HFFc6 (cell line): ENCODE data around the gene NAA20. TPM values are rescaled to one million over a fixed set of nuclear protein-coding genes. Genes with fewer than 3 reads are reported as not detected.

ENCODE experiments used
- DNase-seq: peaks from one replicate; pipeline ENCODE4 v3.0.0-alpha.2; 2018
- H3K27ac Mint-ChIP-seq: 2 replicates; pipeline ENCODE4 v1.8.0; 2020; ENCODE audit warnings: mild to moderate bottlenecking, mixed read lengths
- H3K27me3 Mint-ChIP-seq: 2 replicates; pipeline ENCODE4 v1.8.0; 2021; ENCODE audit warnings: mild to moderate bottlenecking, moderate library complexity, mixed read lengths; ENCODE audit not compliant: insufficient read depth
- H3K36me3 Mint-ChIP-seq: 2 replicates; pipeline ENCODE4 v1.8.0; 2021; ENCODE audit warnings: low read depth, mixed read lengths
- H3K4me1 Mint-ChIP-seq: 2 replicates; pipeline ENCODE4 v1.8.0; 2020; ENCODE audit warnings: low read depth, mixed read lengths
- H3K4me3 Mint-ChIP-seq: 2 replicates; pipeline ENCODE4 v1.8.0; 2020; ENCODE audit warnings: mild to moderate bottlenecking, moderate library complexity, mixed read lengths
- H3K9me3 Mint-ChIP-seq: 2 replicates; pipeline ENCODE4 v1.8.0; 2020; ENCODE audit warnings: mild to moderate bottlenecking, mixed read lengths
- total RNA-seq, 6 experiments: library from RNA; stranded (reverse); fragmentation: NEBNext Ultra II Directional; extraction: Animal tissue kit (Norgen Biotek cat#: 25700); gene quantifications; 2 replicates in 1 of 6; 3 replicates in 5 of 6; pipeline ENCODE4 v1.2.3, GENCODE V29; 2021
- TF ChIP-seq, protein P1 (sequence below): fragments of 200-600 bp; sonication (generic); IDR thresholded peaks from 2 replicates; pipeline ENCODE4 v1.5.0; 2021; ENCODE audit warnings: antibody characterized with exemption, mild to moderate bottlenecking

NAA20 gene
- total RNA-seq, 6 experiments from 2014 or later: 87.3 to 108 (median 93.2) TPM

DNA sequence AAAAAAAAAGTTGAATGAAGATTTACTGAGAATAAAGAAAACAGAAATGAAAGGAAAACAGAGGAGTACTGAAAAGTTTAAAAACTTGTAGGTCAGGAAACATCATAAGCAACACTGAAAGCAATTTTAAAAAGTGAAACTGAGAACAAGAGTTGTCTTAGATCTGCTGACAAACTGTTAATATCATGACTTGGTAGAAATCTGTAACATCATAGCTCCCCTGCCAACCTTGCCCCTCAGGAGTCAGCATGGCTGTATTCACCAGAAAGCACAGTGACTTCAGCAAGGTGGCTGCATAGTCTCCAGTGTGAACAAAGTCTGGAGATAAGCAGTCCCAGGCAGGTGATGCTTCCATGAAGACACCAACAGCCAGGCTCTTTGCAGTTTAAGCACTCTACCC is 5.3 kb downstream of the NAA20 start:
- Mint-ChIP-seq H3K4me3 (no peak overlapping the region; the same call in 1 of the 2 replicates), H3K4me1 (peaks cover 66% of the 10 kb centered on the region)

DNA sequence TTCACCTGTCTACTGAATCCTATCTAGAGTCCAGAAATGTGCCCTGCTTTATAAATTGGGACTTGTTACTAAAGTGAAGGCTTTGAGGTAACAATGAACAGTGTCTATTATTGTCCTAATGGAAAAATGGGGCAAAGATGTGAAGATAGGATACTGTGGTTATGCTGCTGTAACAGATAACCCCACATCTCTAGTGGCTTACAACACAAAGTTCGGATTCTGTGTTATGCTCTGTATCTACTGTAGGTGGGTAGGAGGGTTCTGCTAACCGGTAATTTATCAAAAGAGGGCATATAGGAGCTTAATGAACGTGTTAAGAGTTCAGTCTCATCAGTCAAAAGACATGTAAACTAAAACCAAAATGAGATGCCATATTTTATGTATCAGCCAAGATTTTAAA is 6.2 kb downstream of the NAA20 start:
- no peaks in the 10 kb centered on the region for H3K9me3 Mint-ChIP-seq
- H3K36me3 Mint-ChIP-seq: peaks cover 16% of the 10 kb centered on the region
- TF ChIP-seq, protein P1, sequence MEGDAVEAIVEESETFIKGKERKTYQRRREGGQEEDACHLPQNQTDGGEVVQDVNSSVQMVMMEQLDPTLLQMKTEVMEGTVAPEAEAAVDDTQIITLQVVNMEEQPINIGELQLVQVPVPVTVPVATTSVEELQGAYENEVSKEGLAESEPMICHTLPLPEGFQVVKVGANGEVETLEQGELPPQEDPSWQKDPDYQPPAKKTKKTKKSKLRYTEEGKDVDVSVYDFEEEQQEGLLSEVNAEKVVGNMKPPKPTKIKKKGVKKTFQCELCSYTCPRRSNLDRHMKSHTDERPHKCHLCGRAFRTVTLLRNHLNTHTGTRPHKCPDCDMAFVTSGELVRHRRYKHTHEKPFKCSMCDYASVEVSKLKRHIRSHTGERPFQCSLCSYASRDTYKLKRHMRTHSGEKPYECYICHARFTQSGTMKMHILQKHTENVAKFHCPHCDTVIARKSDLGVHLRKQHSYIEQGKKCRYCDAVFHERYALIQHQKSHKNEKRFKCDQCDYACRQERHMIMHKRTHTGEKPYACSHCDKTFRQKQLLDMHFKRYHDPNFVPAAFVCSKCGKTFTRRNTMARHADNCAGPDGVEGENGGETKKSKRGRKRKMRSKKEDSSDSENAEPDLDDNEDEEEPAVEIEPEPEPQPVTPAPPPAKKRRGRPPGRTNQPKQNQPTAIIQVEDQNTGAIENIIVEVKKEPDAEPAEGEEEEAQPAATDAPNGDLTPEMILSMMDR: no peak
- H3K4me1 Mint-ChIP-seq: peaks cover 60% of the 10 kb centered on the region
- H3K4me3 Mint-ChIP-seq: no peak overlapping the region
- peak overlapping the region; percentile 39; the same call in 1 of the 2 replicates for H3K27ac Mint-ChIP-seq
- no peak for DNase-seq
- peaks cover 3% of the 10 kb centered on the region; the same call in 1 of the 2 replicates for H3K27me3 Mint-ChIP-seq

More for the DNA sequence above, 5.3 kb downstream of the NAA20 start:
- Mint-ChIP-seq H3K27ac (peak overlapping the region; percentile 43; the same call in 1 of the 2 replicates), H3K36me3 (peaks cover 19% of the 10 kb centered on the region), H3K27me3 (peaks cover 3% of the 10 kb centered on the region; the same call in 1 of the 2 replicates), H3K9me3 (no peaks in the 10 kb centered on the region)
- no peak for DNase-seq
- TF ChIP-seq, protein P1: no peak

DNA sequence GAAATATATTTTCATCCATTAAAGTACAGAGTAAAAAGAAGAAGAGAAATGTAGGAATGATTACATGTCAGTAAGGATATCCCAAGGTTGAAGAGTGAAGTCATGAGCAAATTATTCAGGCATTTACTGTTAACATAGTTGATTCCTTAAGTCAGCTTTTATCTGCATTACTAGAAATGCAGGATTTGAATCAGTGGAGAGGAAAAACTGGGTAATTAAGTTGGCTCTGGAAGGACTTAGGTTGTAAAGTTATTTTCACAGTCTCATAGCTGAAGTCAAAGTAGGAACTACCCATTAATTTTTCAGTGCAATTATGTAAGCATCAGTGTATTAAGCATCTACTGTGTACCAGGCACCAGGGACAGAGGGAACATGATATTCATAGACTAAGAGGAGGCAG is 7.8 kb downstream of the NAA20 start:
- TF ChIP-seq, protein P1: no peak
- peak overlapping the region; percentile 39 for H3K27ac Mint-ChIP-seq
- no peak overlapping the region for H3K4me3 Mint-ChIP-seq
- H3K27me3 Mint-ChIP-seq: peaks cover 3% of the 10 kb centered on the region; the same call in 1 of the 2 replicates
- no peaks in the 10 kb centered on the region for H3K9me3 Mint-ChIP-seq
- H3K36me3 Mint-ChIP-seq: peaks cover 14% of the 10 kb centered on the region; the same call in 1 of the 2 replicates
- peak; percentile 39 for DNase-seq
- H3K4me1 Mint-ChIP-seq: peaks cover 45% of the 10 kb centered on the region

DNA sequence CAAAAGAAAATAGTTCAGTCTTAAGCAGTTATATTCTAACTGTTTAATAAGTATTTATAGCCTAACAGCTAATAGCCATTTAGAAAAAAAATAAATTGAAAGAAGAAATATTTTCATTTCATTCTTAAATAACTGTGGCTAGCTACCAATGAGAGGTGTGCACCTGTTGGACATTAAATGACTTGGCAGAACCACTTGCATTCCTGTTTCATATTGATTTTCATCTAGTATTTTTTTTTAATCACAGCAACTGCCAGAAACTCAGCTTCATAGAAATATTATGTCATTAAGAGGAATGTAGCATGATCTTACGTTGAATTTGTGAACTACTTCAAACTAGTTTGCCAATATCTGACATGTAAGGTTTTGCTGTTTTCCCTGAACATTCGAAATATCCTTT is 10.1 kb downstream of the NAA20 start:
- H3K9me3 Mint-ChIP-seq: no peaks in the 10 kb centered on the region
- peaks cover 25% of the 10 kb centered on the region for H3K4me1 Mint-ChIP-seq
- H3K27me3 Mint-ChIP-seq: peaks cover 5% of the 10 kb centered on the region; the same call in 1 of the 2 replicates
- H3K36me3 Mint-ChIP-seq: peaks cover 27% of the 10 kb centered on the region; the same call in 1 of the 2 replicates
- no peak overlapping the region for H3K4me3 Mint-ChIP-seq
- H3K27ac Mint-ChIP-seq: no peak overlapping the region
- no peak for DNase-seq
- TF ChIP-seq, protein P1: no peak

DNA sequence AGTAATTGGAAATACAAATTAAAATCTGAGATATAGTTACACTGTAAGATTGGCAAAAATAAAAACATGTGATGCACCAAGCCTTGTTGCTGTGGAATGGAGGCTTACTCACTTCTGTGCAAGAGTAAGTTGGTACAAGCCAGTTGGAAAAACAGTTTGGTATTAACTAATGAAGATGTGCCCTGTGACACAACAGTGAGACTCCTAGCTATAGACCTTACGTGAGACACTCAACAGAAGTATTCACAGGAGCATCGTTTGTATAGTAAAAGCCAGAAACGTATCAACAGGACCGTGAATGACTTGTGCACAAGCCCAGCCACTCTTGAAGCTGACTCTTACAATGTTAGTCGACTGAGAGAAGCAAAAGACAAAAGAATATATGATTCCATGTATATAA is 14.6 kb downstream of the NAA20 start:
- peaks cover 38% of the 10 kb centered on the region for H3K36me3 Mint-ChIP-seq
- no peak for DNase-seq
- no peak overlapping the region for H3K4me3 Mint-ChIP-seq

More for the DNA sequence above, 14.6 kb downstream of the NAA20 start:
- peak overlapping the region; percentile 55; the same call in 1 of the 2 replicates for H3K27ac Mint-ChIP-seq
- TF ChIP-seq, protein P1: no peak
- peaks cover 2% of the 10 kb centered on the region; the same call in 1 of the 2 replicates for H3K27me3 Mint-ChIP-seq
- H3K4me1 Mint-ChIP-seq: peaks cover 2% of the 10 kb centered on the region
- no peaks in the 10 kb centered on the region for H3K9me3 Mint-ChIP-seq
